Measurements from ENCODE around the gene CD248. TPM values are rescaled to one million over a fixed set of nuclear protein-coding genes. Genes with fewer than 3 reads are reported as not detected.

CD248 gene
- total RNA-seq, 4 donors from 2014 or later: 29.9 to 69.7 (median 47.3) TPM

- TF ChIP-seq CTCF (IDR thresholded peaks at IDR 0.05) (no peak), POLR2A (IDR thresholded peaks at IDR 0.05) (no peak), EP300 (IDR thresholded peaks at IDR 0.05) (no peak)
- no peak overlapping the region for H3K4me3 ChIP-seq
- 85 to 86% methylated on average over 15 to 19 of the region's 19 CpGs for WGBS, 2 donors
- H3K27ac ChIP-seq: no peak overlapping the region
- peaks cover 0 to 47% (median 4%) of the 10 kb centered on the region in 3 donors for H3K36me3 ChIP-seq
- no peak for DNase-seq (ENCODE audit: low spot score in 2 of 2)
- no peaks in the 10 kb centered on the region for H3K9me3 ChIP-seq
- no peaks in the 10 kb centered on the region for H3K27me3 ChIP-seq
- peaks cover 0 to 41% (median 30%) of the 10 kb centered on the region in 4 donors for H3K4me1 ChIP-seq
These were observed 16.5 kb upstream of the CD248 start for GRCh38 chr11:66333220-66333877.

GRCh38 chr11:66332371-66333219 is 15.8 kb upstream of the CD248 start:
- no peaks in the 10 kb centered on the region for H3K9me3 ChIP-seq
- no peak overlapping the region for H3K4me3 ChIP-seq
- no peaks in the 10 kb centered on the region for H3K27me3 ChIP-seq
- no peak overlapping the region for H3K27ac ChIP-seq
- TF ChIP-seq POLR2A (IDR thresholded peaks at IDR 0.05) (no peak), CTCF (IDR thresholded peaks at IDR 0.05) (no peak)
- H3K36me3 ChIP-seq: peaks cover 0 to 40% (median 4%) of the 10 kb centered on the region in 3 donors
- peaks cover 0 to 48% (median 37%) of the 10 kb centered on the region in 4 donors for H3K4me1 ChIP-seq
- 78 to 82% methylated on average over 18 of the region's 18 CpGs for WGBS, 2 donors
- DNase-seq (ENCODE audit: low spot score in 2 of 2): no peak

GRCh38 chr11:66331542-66332370 is 14.9 kb upstream of the CD248 start:
- no peak for TF ChIP-seq EP300 (IDR thresholded peaks at IDR 0.05)
- no peak for TF ChIP-seq CTCF (IDR thresholded peaks at IDR 0.05)
- TF ChIP-seq POLR2A (IDR thresholded peaks at IDR 0.05): no peak
- no peaks in the 10 kb centered on the region for H3K9me3 ChIP-seq
- H3K4me3 ChIP-seq: no peak overlapping the region
- peaks cover 0 to 51% (median 41%) of the 10 kb centered on the region in 4 donors for H3K4me1 ChIP-seq
- no peaks in the 10 kb centered on the region for H3K27me3 ChIP-seq
- DNase-seq (ENCODE audit: low spot score in 2 of 2): no peak
- peaks cover 0 to 36% (median 0%) of the 10 kb centered on the region in 3 donors for H3K36me3 ChIP-seq
- H3K27ac ChIP-seq: no peak overlapping the region
- 84 to 94% methylated on average over 11 of the region's 12 CpGs for WGBS, 2 donors

DNA sequence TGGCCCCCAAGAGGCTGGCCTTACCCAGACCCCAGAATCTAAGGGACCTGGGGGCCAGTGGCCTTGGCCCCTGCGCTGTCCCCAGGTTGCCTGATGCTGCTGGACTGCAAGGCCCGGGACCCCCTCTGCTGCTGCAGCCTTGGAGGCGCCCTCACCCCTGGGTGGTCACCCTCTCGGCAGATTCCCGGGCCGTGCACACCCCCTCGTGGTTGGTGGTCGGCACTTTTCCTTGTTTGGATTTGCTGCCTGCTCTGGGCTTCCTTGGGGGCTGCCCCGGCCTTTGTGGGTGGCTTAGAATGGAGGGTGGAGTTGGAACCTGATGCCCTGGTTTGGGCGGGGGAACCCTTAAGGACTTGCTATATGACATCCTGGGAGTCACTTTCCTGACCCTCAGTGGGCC is 14.1 kb upstream of the CD248 start:
- H3K4me3 ChIP-seq: no peak overlapping the region
- 38 to 52% methylated on average over 8 to 10 of the region's 10 CpGs for WGBS, 2 donors
- DNase-seq (ENCODE audit: low spot score in 2 of 2): no peak
- H3K27ac ChIP-seq: no peak overlapping the region
- TF ChIP-seq EP300 (IDR thresholded peaks at IDR 0.05) (no peak), CTCF (IDR thresholded peaks at IDR 0.05) (no peak), POLR2A (IDR thresholded peaks at IDR 0.05) (no peak)
- no peaks in the 10 kb centered on the region for H3K9me3 ChIP-seq
- peaks cover 0 to 51% (median 41%) of the 10 kb centered on the region in 4 donors for H3K4me1 ChIP-seq
- peaks cover 0 to 36% (median 0%) of the 10 kb centered on the region in 3 donors for H3K36me3 ChIP-seq
- H3K27me3 ChIP-seq: no peaks in the 10 kb centered on the region
